Uterus (tissue), 2 donors: Measurements from ENCODE around the gene TRIP13.

Source experiments
- POLR2A ChIP-seq, 2 donors: fragments of 450-650 bp; IDR thresholded peaks; one replicate each; pipeline ENCODE4 v1.6.1; 2016; ENCODE audit warnings: antibody characterized with exemption in 2 of 2, mild to moderate bottlenecking in 1 of 2, moderate library complexity in 1 of 2
- TF ChIP-seq, protein P1 (sequence below), 4 experiments: fragments of 200-600 bp in 2 of 4; fragments of 450-650 bp in 2 of 4; sonication (generic) in 2 of 4; IDR thresholded peaks; one replicate each; pipeline ENCODE4 v1.5.1; 2016 to 2019; ENCODE audit warnings: antibody characterized with exemption in 4 of 4, mild to moderate bottlenecking in 2 of 4, moderate library complexity in 1 of 4

DNA sequence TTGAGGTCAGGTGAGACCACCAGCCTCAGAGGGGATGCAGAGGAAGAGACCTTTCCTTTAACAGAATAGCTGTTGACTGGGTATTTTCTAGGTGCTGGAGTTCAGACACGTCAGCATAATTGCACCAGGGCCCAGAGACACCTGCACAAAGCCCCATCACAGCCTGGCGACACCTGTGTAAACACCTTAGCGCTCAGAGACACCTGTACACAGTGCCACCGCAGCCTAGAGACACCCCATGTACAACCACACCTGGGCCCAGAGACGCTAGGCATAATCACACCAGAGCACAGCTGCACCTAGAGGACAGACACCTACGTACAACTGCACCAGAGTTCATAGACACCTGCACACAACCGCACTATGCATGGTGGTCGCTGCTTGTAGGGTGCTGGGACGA, 1.0 kb downstream of the TRIP13 start:
- TF ChIP-seq, protein P1, sequence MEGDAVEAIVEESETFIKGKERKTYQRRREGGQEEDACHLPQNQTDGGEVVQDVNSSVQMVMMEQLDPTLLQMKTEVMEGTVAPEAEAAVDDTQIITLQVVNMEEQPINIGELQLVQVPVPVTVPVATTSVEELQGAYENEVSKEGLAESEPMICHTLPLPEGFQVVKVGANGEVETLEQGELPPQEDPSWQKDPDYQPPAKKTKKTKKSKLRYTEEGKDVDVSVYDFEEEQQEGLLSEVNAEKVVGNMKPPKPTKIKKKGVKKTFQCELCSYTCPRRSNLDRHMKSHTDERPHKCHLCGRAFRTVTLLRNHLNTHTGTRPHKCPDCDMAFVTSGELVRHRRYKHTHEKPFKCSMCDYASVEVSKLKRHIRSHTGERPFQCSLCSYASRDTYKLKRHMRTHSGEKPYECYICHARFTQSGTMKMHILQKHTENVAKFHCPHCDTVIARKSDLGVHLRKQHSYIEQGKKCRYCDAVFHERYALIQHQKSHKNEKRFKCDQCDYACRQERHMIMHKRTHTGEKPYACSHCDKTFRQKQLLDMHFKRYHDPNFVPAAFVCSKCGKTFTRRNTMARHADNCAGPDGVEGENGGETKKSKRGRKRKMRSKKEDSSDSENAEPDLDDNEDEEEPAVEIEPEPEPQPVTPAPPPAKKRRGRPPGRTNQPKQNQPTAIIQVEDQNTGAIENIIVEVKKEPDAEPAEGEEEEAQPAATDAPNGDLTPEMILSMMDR (IDR thresholded peaks at IDR 0.05): no peak
- TF ChIP-seq POLR2A (IDR thresholded peaks at IDR 0.05): no peak
